HG02798 (cell line): Measurements from ENCODE around the gene BMF.

ENCODE experiments used
- ATAC-seq: cut with Tn5 transposase; IDR thresholded peaks from one replicate; pipeline ENCODE4 v1.9.1; 2021; ENCODE audit warnings: mild to moderate bottlenecking; ENCODE audit not compliant: unreplicated experiment, poor library complexity

BMF gene

DNA sequence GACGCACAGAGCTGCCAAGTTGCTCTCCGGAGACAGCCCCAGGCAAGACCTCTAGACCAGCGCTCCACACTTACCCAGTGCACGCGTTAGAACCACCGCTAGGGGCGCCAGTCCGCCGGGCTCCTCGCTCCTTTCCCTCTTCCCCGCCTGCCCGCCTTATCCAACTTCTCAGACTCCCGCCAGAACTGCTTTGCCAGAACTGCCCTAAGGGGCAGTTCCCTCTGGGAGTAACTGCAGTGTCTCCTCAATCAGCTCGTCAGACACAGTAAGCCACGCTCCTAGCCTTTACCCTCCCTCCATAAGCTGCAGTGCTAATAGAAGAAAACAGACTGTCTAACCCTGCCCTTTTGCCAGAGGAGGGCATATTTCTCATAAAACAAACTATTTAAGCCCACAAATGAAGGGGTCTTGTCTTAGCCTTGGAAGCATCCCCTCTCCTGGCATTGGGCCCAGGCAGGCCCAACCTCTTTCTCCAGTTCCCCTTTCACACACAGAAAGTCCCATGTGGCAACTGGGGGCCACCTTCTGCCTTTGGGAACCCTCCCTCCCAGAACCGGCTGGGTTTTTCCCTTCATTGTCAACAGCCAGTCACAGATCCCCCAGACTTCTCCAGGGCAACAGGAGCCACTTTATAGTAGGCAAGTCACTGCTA, 3.7 kb downstream of the BMF start:
- peak; percentile 28 for ATAC-seq

DNA sequence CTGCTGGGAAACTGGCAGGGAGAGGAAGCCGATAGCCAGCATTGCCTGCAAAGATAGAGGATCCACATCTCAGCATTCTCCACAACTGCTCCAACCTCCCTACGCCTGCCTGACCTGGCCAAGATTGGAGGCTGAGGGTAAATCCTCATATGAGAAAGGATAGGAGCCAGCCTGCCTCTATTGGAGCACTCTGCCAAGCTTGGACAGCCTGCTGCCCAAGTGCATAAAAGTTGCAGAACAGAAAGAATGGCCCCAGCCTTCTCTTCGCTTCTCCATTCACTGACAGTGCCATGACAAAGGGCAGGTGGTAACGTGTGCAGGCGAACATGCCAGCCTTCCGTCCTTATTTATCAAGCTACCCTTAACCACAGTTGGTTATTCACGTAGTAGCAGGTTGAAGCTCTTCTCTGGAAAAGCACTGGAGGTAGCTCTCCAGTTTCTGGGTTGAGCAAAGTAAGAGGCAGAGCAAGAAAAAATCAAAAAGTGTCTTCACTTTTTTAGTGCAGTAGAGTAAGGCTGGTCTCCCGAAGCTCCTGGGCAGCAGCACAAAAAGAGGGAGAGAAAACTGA, 4.3 kb downstream of the BMF start:
- no peak for ATAC-seq

GRCh38 chr15:40103864-40104271, 4.8 kb downstream of the BMF start:
- no peak for ATAC-seq

DNA sequence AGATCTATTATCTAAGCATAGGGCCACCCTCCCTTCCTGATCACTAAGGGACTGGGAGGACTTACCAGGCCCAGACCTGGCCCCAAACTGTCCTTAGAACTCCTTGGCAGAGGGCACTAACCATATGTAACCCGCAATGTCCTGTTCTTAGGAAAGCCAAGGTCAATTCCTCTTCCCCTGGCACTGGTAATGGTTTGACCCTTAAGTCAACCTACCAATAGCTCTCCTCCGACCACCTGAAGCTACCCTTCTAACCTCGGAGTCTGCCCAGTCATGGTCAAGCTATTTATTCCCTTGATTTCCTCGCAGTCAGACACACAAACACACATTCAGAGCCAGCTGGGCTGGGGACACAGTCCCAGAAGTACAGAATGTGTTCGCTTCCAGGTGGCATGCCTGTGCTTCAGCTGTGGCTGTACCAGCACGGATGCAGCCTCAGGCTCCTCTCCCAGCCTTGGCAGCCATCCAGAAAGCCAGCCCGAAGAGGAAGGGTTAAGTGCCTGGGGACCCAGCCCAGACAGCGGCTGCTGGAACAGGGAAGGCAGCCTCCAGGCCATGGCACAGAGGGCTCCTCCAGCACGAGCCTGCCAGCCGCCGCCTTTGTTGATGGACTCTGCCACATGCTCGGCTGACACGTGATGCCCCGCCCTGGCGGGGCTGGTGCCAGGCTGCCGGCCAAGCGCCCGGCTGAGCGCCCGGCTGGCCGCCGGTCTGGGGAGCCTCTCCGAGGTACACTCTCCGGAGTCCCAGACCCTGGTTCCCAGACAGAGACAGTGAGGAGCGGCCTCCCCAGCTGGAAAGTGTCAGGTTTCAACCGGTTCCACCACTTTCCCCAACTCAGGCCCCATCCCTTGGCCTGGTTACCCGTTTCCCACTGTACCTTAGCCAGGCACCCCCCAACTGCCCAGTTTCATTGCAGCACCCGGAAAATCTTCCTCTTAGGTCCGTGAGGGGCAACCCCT, 5.5 kb downstream of the BMF start:
- no peak for ATAC-seq

- no peak for ATAC-seq
Observed at GRCh38 chr15:40100947-40101905, 7.5 kb downstream of the BMF start.

DNA sequence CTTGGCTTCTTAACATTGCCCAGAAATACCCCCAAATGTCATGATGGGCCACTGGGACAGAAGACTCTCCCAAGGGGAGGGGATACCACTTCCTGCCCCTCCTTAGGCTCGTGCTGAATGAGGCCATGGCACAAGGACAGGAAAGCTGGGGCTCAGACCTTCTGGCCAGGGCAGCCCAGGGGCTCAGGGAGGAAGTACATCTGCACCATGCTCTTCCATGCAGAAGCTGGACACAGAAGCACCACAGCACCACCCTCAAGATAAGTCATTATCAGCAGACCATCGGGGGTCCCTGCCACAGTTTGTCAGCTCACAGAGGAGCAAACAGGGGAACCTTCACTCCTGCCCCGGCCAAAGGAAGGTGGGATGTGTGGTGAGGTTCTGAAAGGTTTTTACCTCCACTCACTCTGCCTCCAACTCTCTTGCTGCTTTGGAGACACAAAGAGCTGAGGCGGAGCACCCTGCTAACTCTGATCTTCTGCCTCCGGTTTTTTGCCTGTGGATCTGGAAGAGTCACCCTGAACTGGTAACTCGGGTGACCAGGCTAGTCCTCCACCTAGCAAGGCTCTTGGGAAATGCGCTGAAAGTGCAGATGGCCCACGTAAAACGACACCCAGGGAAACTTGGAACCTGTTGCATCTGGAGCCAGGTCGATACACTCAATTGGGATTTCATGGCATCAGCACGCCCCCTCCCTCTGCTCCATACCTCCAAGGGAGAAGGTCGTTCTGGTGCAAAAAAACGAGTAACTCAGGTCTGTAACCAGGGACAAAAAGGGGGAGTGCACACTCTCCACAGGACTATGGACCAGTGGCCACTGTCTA, 8.3 kb downstream of the BMF start:
- no peak for ATAC-seq

DNA sequence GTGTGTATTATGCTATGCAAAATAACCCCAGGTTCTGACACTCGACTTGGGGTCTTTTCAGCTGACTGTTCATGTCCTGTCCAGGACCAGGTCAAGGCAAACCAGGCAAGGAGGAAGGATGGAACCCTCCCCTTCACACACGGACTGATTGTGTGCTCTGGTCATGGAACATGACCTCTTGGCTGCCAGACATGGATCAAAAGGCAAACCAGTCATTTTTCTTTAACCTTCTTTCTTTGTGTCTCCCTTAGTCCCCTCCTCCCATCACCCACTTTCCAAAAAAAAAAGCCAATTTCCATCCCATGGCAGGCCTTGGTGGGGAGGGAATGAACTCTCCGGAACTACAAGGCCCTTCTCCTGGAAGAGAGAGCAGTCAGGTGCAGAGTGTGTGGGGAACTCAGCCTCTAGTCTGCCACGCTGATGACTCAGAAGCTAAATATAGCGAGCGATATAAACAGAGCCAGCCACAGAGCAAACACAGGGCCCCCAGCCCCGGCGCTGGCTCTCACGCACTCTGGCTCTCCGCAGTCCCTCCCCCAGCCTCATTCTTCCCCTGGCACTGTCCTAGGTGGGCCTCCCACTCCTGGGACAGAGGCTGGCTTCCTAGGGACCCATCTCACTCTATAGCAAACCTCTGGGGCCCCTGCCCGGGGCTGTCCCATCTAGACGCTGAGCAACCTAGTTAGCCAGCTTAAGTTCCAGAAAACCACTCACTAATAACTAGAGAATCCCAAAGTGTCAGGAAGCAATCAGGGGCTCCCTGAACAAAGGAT, 10.0 kb downstream of the BMF start:
- ATAC-seq: peak; percentile 80

DNA sequence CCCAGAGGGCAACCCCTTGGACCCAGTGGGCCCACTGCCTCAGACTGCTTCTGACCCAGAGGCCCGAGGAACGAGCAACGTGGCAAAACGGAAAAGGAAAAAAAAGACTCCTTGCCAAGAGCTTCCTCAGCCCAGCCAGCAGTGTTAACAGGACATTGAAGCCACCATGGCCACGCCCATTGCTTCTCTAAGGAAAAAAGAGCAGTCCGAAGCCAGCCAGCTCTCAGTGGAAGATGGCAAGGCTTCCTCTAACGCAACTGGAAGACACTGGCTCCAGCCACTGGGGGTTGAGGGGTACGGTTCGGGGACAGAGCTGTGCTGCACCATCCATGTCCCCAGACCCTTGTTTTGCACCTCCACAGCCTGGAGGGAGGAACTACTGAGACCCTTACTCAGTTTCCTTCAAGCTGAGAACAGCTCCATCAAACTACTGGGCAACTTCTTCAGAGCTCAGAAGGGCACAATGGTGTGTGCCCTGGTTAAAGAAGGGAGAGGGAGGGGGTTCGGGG, 10.7 kb downstream of the BMF start:
- ATAC-seq: no peak

- ATAC-seq: no peak
Observed at GRCh38 chr15:40097096-40097967, 11.3 kb downstream of the BMF start.

- ATAC-seq: peak; percentile 45
Observed at GRCh38 chr15:40096094-40096891, 12.4 kb downstream of the BMF start.

DNA sequence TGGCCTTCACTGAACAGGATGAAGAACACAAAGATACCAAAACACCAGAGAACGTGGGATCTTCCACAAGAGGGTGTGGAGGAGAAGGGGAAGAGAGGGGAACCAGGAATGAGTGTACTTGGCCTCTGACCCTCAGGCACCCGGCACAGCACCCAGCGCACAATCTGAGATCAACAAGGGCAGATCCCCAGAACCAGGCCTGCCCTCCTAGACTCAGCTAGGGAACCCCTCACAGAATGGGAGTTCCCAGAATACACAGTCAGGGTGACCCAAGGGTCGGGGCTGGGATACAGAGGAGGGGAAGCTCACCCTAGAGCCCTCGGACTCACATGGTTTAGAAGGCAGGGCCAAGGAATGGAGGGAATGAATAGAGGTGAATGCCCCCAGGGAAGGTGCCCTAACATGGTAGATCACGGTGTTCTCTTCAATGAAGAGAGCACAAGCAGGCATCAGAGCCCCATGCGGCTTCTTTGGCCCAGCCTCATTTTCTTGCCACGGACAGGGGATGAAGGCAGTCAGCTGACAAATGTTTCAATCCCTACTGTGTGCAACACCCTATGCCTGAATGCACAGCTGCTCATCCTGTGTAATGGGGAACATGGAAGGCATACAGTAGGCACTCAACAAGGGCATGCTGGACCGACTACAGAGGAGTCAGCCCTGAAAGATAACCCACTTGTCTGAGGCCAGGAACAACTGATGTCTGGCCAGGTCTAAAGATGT, 13.1 kb downstream of the BMF start:
- no peak for ATAC-seq

- ATAC-seq: no peak
Observed at GRCh38 chr15:40094156-40094555, 14.5 kb downstream of the BMF start.

GRCh38 chr15:40092979-40093869, 15.5 kb downstream of the BMF start:
- no peak for ATAC-seq

- ATAC-seq: no peak
Observed at GRCh38 chr15:40092256-40092978, 16.3 kb downstream of the BMF start.
